PC-9 (cell line): Measurements from ENCODE around the gene ZFR.

ENCODE experiments used
- EZH2 ChIP-seq: fragments of 200-600 bp; sonication (generic); IDR thresholded peaks from 2 replicates; pipeline ENCODE4 v1.8.0; 2017; ENCODE audit warnings: antibody characterized with exemption, low read depth
- TF ChIP-seq, protein P1 (sequence below): fragments of 200-600 bp; sonication (generic); conservative IDR thresholded peaks from 2 replicates; pipeline ENCODE4 v1.6.1; 2017; ENCODE audit warnings: mixed run types, antibody characterized with exemption, mild to moderate bottlenecking, moderate library complexity

DNA sequence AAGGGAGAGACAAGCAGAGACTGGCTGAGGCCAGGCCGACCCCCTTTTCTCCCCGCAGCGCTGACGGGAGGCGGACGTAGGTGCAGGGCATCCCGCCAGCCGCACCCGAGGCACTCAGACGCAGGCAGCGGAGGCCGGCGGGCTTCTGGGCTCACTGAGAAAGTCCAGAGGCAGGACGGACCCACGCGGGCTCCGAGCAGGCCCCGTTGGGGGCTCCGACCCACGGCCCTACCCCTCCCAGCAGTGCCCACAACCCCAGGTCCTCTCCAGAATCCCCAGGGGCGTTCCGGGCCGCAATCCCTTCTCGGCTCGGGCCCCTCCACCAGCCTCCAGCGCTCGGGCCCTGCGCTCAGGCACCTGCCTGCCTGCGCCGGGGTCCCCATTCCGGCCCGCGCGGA, 132.3 kb downstream of the ZFR start:
- TF ChIP-seq, protein P1, sequence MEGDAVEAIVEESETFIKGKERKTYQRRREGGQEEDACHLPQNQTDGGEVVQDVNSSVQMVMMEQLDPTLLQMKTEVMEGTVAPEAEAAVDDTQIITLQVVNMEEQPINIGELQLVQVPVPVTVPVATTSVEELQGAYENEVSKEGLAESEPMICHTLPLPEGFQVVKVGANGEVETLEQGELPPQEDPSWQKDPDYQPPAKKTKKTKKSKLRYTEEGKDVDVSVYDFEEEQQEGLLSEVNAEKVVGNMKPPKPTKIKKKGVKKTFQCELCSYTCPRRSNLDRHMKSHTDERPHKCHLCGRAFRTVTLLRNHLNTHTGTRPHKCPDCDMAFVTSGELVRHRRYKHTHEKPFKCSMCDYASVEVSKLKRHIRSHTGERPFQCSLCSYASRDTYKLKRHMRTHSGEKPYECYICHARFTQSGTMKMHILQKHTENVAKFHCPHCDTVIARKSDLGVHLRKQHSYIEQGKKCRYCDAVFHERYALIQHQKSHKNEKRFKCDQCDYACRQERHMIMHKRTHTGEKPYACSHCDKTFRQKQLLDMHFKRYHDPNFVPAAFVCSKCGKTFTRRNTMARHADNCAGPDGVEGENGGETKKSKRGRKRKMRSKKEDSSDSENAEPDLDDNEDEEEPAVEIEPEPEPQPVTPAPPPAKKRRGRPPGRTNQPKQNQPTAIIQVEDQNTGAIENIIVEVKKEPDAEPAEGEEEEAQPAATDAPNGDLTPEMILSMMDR = no peak
- no peak for TF ChIP-seq EZH2
